Prostate gland (tissue), 2 donors: ENCODE results near the gene EFHD1.

Experiments used
- CTCF ChIP-seq, 4 experiments: fragments of 200-600 bp in 2 of 4; fragments of 450-650 bp in 2 of 4; sonication (generic) in 2 of 4; IDR thresholded peaks; 1 replicate in 3 of 4; 2 replicates in 1 of 4; pipeline ENCODE4 v1.5.1; 2016 to 2019; ENCODE audit warnings: antibody characterized with exemption in 4 of 4, mild to moderate bottlenecking in 2 of 4, moderate library complexity in 2 of 4
- POLR2A ChIP-seq: fragments of 450-650 bp; IDR thresholded peaks from one replicate; pipeline ENCODE4 v1.6.1; 2016; ENCODE audit warnings: antibody characterized with exemption, mild to moderate bottlenecking

GRCh38 chr2:232611559-232612218 lies 21.7 kb upstream of the EFHD1 start:
- TF ChIP-seq CTCF (IDR thresholded peaks at IDR 0.05) = peak; percentile 23 to 82 (median 70)
- TF ChIP-seq POLR2A = no peak
